ENCODE measurements around the gene STAT4.

STAT4 gene, protein sequence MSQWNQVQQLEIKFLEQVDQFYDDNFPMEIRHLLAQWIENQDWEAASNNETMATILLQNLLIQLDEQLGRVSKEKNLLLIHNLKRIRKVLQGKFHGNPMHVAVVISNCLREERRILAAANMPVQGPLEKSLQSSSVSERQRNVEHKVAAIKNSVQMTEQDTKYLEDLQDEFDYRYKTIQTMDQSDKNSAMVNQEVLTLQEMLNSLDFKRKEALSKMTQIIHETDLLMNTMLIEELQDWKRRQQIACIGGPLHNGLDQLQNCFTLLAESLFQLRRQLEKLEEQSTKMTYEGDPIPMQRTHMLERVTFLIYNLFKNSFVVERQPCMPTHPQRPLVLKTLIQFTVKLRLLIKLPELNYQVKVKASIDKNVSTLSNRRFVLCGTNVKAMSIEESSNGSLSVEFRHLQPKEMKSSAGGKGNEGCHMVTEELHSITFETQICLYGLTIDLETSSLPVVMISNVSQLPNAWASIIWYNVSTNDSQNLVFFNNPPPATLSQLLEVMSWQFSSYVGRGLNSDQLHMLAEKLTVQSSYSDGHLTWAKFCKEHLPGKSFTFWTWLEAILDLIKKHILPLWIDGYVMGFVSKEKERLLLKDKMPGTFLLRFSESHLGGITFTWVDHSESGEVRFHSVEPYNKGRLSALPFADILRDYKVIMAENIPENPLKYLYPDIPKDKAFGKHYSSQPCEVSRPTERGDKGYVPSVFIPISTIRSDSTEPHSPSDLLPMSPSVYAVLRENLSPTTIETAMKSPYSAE

GRCh38 chr2:191150600-191151330 is at the start of gene STAT4:
Gene STAT4, minus strand, starts transcription at chr2:191150994. Its CDS starts 2,791 bp downstream, at chr2:191148203.
- Histone ChIP-seq H3K9me3 (ENCODE audit: low read length) (no peaks in the 10 kb centered on the region), H3K27me3 (ENCODE audit: insufficient read depth, low read length) (peaks cover 6% of the 10 kb centered on the region), H3K36me3 (ENCODE audit: insufficient read depth, low read length) (no peaks in the 10 kb centered on the region), H3K4me1 (ENCODE audit: insufficient read depth, low read length) (peaks cover 5% of the 10 kb centered on the region), H3K4me3 (ENCODE audit: low read length) (peak within 1 kb of the TSS; percentile 22), H2AFZ (ENCODE audit: low read depth, low read length) (peak within 1 kb of the TSS; percentile 35)

DNA sequence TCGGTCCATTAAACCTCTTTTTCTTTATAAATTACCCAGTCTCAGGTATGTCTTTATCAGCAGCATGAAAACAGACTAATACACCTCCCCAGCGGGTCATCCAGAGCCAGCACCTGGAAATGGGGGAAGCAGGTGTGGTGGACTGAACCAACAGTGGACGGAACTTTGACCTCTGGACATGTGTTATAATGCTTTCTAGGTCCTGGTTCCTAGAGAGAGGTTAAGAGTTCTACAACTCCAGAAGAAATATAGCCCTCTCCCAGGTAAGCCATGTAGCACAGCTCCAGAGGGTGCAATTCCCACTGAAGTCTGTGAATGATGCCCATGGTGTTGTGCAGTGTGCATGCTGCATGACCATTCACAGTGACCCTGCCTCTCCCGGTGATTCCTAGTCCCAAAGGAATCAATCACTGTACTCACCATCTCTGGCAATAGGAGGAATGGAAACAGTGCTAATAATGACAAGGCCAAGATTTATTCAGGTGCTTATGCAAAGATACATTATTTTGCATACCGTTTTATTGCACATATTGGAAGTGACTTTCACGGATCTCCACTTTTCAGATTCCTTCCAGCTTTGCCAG is 49.2 kb upstream of the STAT4 start:
- no peaks in the 10 kb centered on the region for H3K9me3 ChIP-seq (ENCODE audit: low read length)
- H3K36me3 ChIP-seq (ENCODE audit: insufficient read depth, low read length): no peaks in the 10 kb centered on the region
- H2AFZ ChIP-seq (ENCODE audit: low read depth, low read length): no peak overlapping the region
- no peaks in the 10 kb centered on the region for H3K4me1 ChIP-seq (ENCODE audit: insufficient read depth, low read length)
- no peak overlapping the region for H3K4me3 ChIP-seq (ENCODE audit: low read length)
- H3K27me3 ChIP-seq (ENCODE audit: insufficient read depth, low read length): no peaks in the 10 kb centered on the region

DNA sequence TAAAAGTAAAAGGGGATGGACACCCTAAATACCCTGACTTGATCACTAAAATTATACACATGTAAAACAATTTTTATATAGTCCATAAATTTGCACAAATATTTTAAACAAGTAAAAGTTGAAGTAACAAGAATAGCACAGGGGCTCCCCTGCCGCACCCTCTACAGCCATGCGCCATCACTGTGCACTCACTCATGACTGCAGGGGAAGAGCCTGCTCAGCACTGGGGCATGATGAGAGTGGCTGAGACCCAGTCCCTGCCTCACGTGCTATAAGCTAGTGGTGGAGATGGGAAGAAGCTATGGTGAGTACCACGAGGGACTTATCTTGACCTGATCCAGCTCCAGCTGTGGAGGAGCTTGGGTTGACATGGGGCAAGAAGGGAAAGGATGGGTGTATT is 47.5 kb upstream of the STAT4 start:
- no peaks in the 10 kb centered on the region for H3K36me3 ChIP-seq (ENCODE audit: insufficient read depth, low read length)
- no peaks in the 10 kb centered on the region for H3K9me3 ChIP-seq (ENCODE audit: low read length)
- H3K4me3 ChIP-seq (ENCODE audit: low read length): no peak overlapping the region
- no peaks in the 10 kb centered on the region for H3K4me1 ChIP-seq (ENCODE audit: insufficient read depth, low read length)
- no peak overlapping the region for H2AFZ ChIP-seq (ENCODE audit: low read depth, low read length)
- H3K27me3 ChIP-seq (ENCODE audit: insufficient read depth, low read length): no peaks in the 10 kb centered on the region

- H3K27me3 ChIP-seq (ENCODE audit: insufficient read depth, low read length): no peaks in the 10 kb centered on the region
- H2AFZ ChIP-seq (ENCODE audit: low read depth, low read length): no peak overlapping the region
- no peaks in the 10 kb centered on the region for H3K4me1 ChIP-seq (ENCODE audit: insufficient read depth, low read length)
- H3K4me3 ChIP-seq (ENCODE audit: low read length): no peak overlapping the region
- no peaks in the 10 kb centered on the region for H3K36me3 ChIP-seq (ENCODE audit: insufficient read depth, low read length)
- no peaks in the 10 kb centered on the region for H3K9me3 ChIP-seq (ENCODE audit: low read length)
Measured at GRCh38 chr2:191197096-191197495, 46.3 kb upstream of the STAT4 start.

DNA sequence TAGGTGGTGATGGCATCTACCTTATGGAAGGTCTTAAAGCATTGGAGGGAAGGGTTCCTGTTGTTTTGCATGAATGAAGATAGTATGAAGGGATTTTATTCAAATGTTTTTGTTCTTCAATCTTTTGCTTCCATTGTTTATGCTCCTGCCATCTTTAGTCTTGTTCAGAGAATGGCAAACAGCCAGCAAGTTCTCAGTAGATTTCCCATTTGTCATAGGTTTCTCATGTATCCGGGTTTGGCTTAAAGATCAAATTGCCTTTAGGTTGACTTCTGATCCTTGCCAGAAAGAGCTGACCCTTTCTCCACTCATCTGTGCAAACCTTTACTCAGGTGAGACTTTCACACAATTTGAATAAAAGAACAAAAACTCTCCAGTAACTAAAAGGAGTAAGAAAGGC is 44.2 kb upstream of the STAT4 start:
- Histone ChIP-seq H2AFZ (ENCODE audit: low read depth, low read length) (no peak overlapping the region), H3K27me3 (ENCODE audit: insufficient read depth, low read length) (no peaks in the 10 kb centered on the region), H3K4me1 (ENCODE audit: insufficient read depth, low read length) (no peaks in the 10 kb centered on the region), H3K4me3 (ENCODE audit: low read length) (no peak overlapping the region), H3K36me3 (ENCODE audit: insufficient read depth, low read length) (no peaks in the 10 kb centered on the region), H3K9me3 (ENCODE audit: low read length) (no peaks in the 10 kb centered on the region)

DNA sequence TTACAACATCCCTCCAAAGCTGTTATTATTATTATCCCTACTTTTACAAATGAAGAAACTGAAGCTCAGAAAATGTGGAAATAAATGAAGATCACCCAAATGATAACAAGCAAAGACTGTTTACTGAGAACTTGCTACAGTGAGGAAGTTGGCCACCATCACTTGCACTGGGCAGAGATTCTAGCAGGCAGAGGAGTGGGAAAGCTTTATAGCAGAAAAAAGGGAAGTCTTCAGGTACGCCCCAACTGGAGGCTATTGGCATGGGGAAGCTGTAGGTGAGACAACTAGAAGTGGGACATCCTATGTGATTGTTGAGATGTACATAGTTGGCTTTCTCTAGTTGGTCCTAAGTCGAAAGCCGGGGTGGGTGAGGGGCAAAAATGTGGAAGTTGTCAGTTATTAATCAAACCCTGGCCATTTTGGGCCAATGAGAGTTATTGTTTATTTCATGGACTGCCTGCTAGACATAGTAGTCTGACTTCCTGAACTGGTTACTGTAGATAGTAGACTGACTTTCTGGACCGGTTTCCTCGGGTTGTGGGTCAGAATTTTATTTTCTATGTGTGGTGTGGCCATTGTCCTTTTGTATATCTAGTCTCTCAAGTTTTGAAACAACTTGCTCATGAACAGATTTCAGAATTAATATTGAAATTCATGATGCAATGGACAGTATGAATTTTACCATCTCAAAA is 40.2 kb upstream of the STAT4 start:
- Histone ChIP-seq H3K36me3 (ENCODE audit: insufficient read depth, low read length) (no peaks in the 10 kb centered on the region), H3K27me3 (ENCODE audit: insufficient read depth, low read length) (no peaks in the 10 kb centered on the region), H3K9me3 (ENCODE audit: low read length) (no peaks in the 10 kb centered on the region), H3K4me1 (ENCODE audit: insufficient read depth, low read length) (no peaks in the 10 kb centered on the region), H2AFZ (ENCODE audit: low read depth, low read length) (no peak overlapping the region), H3K4me3 (ENCODE audit: low read length) (no peak overlapping the region)

DNA sequence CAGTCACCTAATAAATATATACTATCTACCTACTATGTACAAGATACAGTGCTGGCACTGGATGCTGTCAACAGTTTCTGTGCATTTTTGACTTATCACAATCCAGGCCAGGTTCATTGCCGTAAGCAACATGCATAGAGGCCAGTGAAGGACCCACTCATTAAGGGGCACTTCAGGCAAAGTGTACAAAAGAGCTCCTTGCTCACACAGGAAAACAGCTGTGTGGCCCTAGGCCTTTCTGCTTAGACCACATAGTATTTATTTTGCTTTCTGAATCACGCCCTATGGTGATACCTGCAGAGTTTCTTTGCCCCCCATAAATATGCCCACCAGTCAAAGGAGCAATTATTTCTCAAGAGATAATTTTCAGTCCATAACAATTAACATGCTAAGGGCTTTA is 39.6 kb upstream of the STAT4 start:
- H3K9me3 ChIP-seq (ENCODE audit: low read length): no peaks in the 10 kb centered on the region
- H2AFZ ChIP-seq (ENCODE audit: low read depth, low read length): no peak overlapping the region
- no peaks in the 10 kb centered on the region for H3K36me3 ChIP-seq (ENCODE audit: insufficient read depth, low read length)
- H3K4me3 ChIP-seq (ENCODE audit: low read length): no peak overlapping the region
- H3K4me1 ChIP-seq (ENCODE audit: insufficient read depth, low read length): no peaks in the 10 kb centered on the region
- no peaks in the 10 kb centered on the region for H3K27me3 ChIP-seq (ENCODE audit: insufficient read depth, low read length)

- H3K36me3 ChIP-seq (ENCODE audit: insufficient read depth, low read length): no peaks in the 10 kb centered on the region
- H2AFZ ChIP-seq (ENCODE audit: low read depth, low read length): no peak overlapping the region
- H3K4me3 ChIP-seq (ENCODE audit: low read length): no peak overlapping the region
- no peaks in the 10 kb centered on the region for H3K27me3 ChIP-seq (ENCODE audit: insufficient read depth, low read length)
- no peaks in the 10 kb centered on the region for H3K4me1 ChIP-seq (ENCODE audit: insufficient read depth, low read length)
- H3K9me3 ChIP-seq (ENCODE audit: low read length): no peaks in the 10 kb centered on the region
Measured at GRCh38 chr2:191189112-191189635, 38.4 kb upstream of the STAT4 start.

DNA sequence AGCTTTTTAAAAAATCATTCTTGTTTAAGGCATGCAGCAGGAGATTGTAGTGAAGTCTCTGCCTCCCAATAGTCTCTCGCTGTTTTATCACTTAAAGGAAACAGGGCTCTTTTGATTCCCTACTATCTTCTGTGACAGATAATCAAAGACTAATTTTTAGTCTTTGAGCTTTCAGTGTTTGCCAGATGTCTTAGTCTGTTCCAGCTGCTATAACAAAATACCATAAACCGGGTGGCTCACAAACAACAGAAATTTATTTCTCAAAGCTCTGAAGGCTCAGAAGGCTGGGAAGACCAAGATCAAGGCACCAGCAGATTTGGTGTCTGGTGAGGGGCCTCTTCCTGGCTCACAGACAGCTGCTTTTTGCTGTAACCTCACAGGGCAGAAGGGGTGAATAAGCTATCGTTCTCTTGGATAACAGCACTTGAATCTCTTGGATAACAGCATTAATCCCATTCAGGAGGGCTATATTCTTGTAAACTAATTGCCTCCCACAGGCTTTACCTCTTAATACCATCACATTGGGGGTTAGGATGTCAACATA is 37.8 kb upstream of the STAT4 start:
- H3K27me3 ChIP-seq (ENCODE audit: insufficient read depth, low read length): no peaks in the 10 kb centered on the region
- H3K9me3 ChIP-seq (ENCODE audit: low read length): no peaks in the 10 kb centered on the region
- H3K36me3 ChIP-seq (ENCODE audit: insufficient read depth, low read length): no peaks in the 10 kb centered on the region
- no peak overlapping the region for H2AFZ ChIP-seq (ENCODE audit: low read depth, low read length)
- H3K4me1 ChIP-seq (ENCODE audit: insufficient read depth, low read length): no peaks in the 10 kb centered on the region
- H3K4me3 ChIP-seq (ENCODE audit: low read length): no peak overlapping the region

GRCh38 chr2:191187105-191187829 is 36.5 kb upstream of the STAT4 start:
- no peaks in the 10 kb centered on the region for H3K27me3 ChIP-seq (ENCODE audit: insufficient read depth, low read length)
- H3K36me3 ChIP-seq (ENCODE audit: insufficient read depth, low read length): no peaks in the 10 kb centered on the region

DNA sequence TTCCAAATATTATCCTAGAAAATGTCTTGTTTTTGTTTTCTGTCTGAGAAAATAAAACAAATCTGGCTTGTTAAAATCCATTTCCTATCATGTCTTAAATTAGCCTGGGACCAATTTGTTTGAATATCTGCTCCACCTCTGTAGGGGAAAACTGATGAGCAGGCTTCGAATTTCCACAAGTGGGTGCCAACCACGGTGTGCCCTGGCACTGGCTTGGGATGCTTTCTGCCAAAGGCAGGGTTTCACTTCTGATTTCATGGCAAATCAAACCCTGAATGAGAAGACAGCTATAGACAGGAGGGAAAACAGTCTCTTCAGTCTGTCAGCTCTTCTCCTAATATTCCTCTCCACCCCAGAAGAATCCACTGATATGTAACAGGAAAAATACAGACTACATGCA is 33.7 kb upstream of the STAT4 start:
- Histone ChIP-seq H2AFZ (ENCODE audit: low read depth, low read length) (no peak overlapping the region), H3K9me3 (ENCODE audit: low read length) (no peaks in the 10 kb centered on the region), H3K36me3 (ENCODE audit: insufficient read depth, low read length) (no peaks in the 10 kb centered on the region), H3K27me3 (ENCODE audit: insufficient read depth, low read length) (no peaks in the 10 kb centered on the region), H3K4me1 (ENCODE audit: insufficient read depth, low read length) (no peaks in the 10 kb centered on the region), H3K4me3 (ENCODE audit: low read length) (no peak overlapping the region)

More at GRCh38 chr2:191187105-191187829, 36.5 kb upstream of the STAT4 start:
- Histone ChIP-seq H2AFZ (ENCODE audit: low read depth, low read length) (no peak overlapping the region), H3K4me1 (ENCODE audit: insufficient read depth, low read length) (no peaks in the 10 kb centered on the region), H3K9me3 (ENCODE audit: low read length) (no peaks in the 10 kb centered on the region), H3K4me3 (ENCODE audit: low read length) (no peak overlapping the region)
